ENCODE results near the gene KCNK10. TPM values are rescaled to one million over a fixed set of nuclear protein-coding genes. Genes with fewer than 3 reads are reported as not detected.

The KCNK10 gene
- total RNA-seq, 2 experiments from 2014 or later: not detected

- Mint-ChIP-seq H3K9me3 (no peaks in the 10 kb centered on the region), H3K4me1 (ENCODE audit: low read depth) (no peaks in the 10 kb centered on the region), H3K4me3 (no peak overlapping the region), H3K27me3 (peaks cover 66% of the 10 kb centered on the region), H3K36me3 (ENCODE audit: low read depth) (no peaks in the 10 kb centered on the region), H3K27ac (no peak overlapping the region)
- H3K36me3 ChIP-seq (ENCODE audit: insufficient read depth, low read length): no peaks in the 10 kb centered on the region
- intact Hi-C loops (cut with DNase I, micrococcal nuclease): no loop called here
- no peak for DNase-seq
- POLR2A ChIA-PET: no interaction called here
- peaks cover 52 to 61% of the 10 kb centered on the region in 2 experiments for H3K27me3 ChIP-seq (ENCODE audit: control insufficient read depth in 1 of 2, insufficient read depth in 2 of 2, low read length in 2 of 2)
- peaks cover 0 to 5% of the 10 kb centered on the region in 2 experiments for H3K9me3 ChIP-seq (ENCODE audit: control insufficient read depth in 1 of 2, insufficient read depth in 1 of 2, low read length in 2 of 2)
- TF ChIP-seq CTCF (IDR thresholded peaks at IDR 0.05): no peak
- CTCF ChIA-PET: no interaction called here
- H3K4me1 ChIP-seq (ENCODE audit: insufficient read depth, low read length): peaks cover 4% of the 10 kb centered on the region
- ATAC-seq (ENCODE audit: poor library complexity): no peak
- no peak overlapping the region for H3K4me3 ChIP-seq (ENCODE audit: low read length)
- H3K27ac ChIP-seq (ENCODE audit: low read depth in 1 of 2, low read length in 2 of 2): no peak overlapping the region
These were observed 2.8 kb upstream of the KCNK10 start for GRCh38 chr14:88325883-88326282.

DNA sequence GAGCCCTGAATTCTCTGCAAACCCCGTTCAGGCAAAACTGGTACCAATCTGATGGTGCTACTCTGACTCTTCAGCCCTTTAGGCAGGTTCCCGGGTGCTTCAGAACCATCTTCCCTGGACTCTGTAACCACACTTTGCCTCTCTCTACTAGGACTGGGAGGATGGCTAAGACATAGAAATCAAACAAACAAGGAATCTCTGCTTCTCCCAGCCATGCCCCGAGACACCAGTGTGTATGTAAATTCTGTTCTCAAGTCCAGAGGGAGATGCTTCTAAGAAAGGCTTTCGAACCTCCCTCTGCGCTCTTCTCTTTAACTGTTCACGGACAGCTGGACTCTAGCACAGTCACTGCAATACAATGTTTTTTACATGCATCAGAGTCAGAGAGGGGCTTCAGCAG, 1.9 kb upstream of the KCNK10 start:
- Histone ChIP-seq H3K27me3 (ENCODE audit: control insufficient read depth in 1 of 2, insufficient read depth in 2 of 2, low read length in 2 of 2) (peaks cover 56 to 68% of the 10 kb centered on the region in 2 experiments), H3K9me3 (ENCODE audit: control insufficient read depth in 1 of 2, insufficient read depth in 1 of 2, low read length in 2 of 2) (peaks cover 0 to 5% of the 10 kb centered on the region in 2 experiments), H3K27ac (ENCODE audit: low read depth in 1 of 2, low read length in 2 of 2) (no peak overlapping the region), H3K4me1 (ENCODE audit: insufficient read depth, low read length) (peaks cover 4% of the 10 kb centered on the region), H3K4me3 (ENCODE audit: low read length) (no peak overlapping the region), H3K36me3 (ENCODE audit: insufficient read depth, low read length) (no peaks in the 10 kb centered on the region)
- no peaks in the 10 kb centered on the region for H3K36me3 Mint-ChIP-seq (ENCODE audit: low read depth)
- TF ChIP-seq CTCF (IDR thresholded peaks at IDR 0.05): no peak
- intact Hi-C loops (cut with DNase I, micrococcal nuclease): no loop called here
- no peak overlapping the region for H3K27ac Mint-ChIP-seq
- CTCF ChIA-PET: no interaction called here
- no peak overlapping the region for H3K4me3 Mint-ChIP-seq
- H3K27me3 Mint-ChIP-seq: peaks cover 57% of the 10 kb centered on the region
- POLR2A ChIA-PET: no interaction called here
- H3K4me1 Mint-ChIP-seq (ENCODE audit: low read depth): no peaks in the 10 kb centered on the region
- DNase-seq (no peak), ATAC-seq (ENCODE audit: poor library complexity) (no peak)
- H3K9me3 Mint-ChIP-seq: no peaks in the 10 kb centered on the region

GRCh38 chr14:88324491-88324890, 1.4 kb upstream of the KCNK10 start:
- Mint-ChIP-seq H3K4me3 (no peak overlapping the region), H3K9me3 (no peaks in the 10 kb centered on the region)

More at GRCh38 chr14:88324491-88324890, 1.4 kb upstream of the KCNK10 start:
- Histone ChIP-seq H3K4me3 (ENCODE audit: low read length) (no peak overlapping the region), H3K27ac (ENCODE audit: low read depth in 1 of 2, low read length in 2 of 2) (no peak overlapping the region), H3K36me3 (ENCODE audit: insufficient read depth, low read length) (no peaks in the 10 kb centered on the region), H3K9me3 (ENCODE audit: control insufficient read depth in 1 of 2, insufficient read depth in 1 of 2, low read length in 2 of 2) (peaks cover 0 to 5% of the 10 kb centered on the region in 2 experiments), H3K27me3 (ENCODE audit: control insufficient read depth in 1 of 2, insufficient read depth in 2 of 2, low read length in 2 of 2) (peaks cover 56 to 68% of the 10 kb centered on the region in 2 experiments), H3K4me1 (ENCODE audit: insufficient read depth, low read length) (peaks cover 4% of the 10 kb centered on the region)
- DNase-seq: no peak
- H3K27me3 Mint-ChIP-seq: peaks cover 52% of the 10 kb centered on the region
- H3K4me1 Mint-ChIP-seq (ENCODE audit: low read depth): no peaks in the 10 kb centered on the region
- ATAC-seq (ENCODE audit: poor library complexity): no peak
- no peaks in the 10 kb centered on the region for H3K36me3 Mint-ChIP-seq (ENCODE audit: low read depth)
- no peak overlapping the region for H3K27ac Mint-ChIP-seq
- ChIA-PET CTCF (no interaction called here), POLR2A (no interaction called here)
- no peak for TF ChIP-seq CTCF (IDR thresholded peaks at IDR 0.05)
- intact Hi-C loops (cut with DNase I, micrococcal nuclease): no loop called here
